SK-N-SH (cell line): ENCODE measurements around the gene ARRDC2.

Experiments used
- CTCF ChIP-seq: fragments of 200-600 bp; sonication (generic); IDR thresholded peaks from 2 replicates; pipeline ENCODE4 v1.6.1; 2017; ENCODE audit warnings: antibody characterized with exemption, mild to moderate bottlenecking, moderate library complexity
- POLR2AphosphoS5 ChIP-seq: IDR thresholded peaks from 2 replicates; pipeline ENCODE4 v1.6.1; 2012; ENCODE audit warnings: low read depth, low read length
- RAD21 ChIP-seq: IDR thresholded peaks from 2 replicates; pipeline ENCODE4 v1.6.1; 2012; ENCODE audit warnings: mild to moderate bottlenecking, low read length
- REST ChIP-seq: IDR thresholded peaks from 2 replicates; pipeline ENCODE4 v1.6.1; 2012; ENCODE audit warnings: mild to moderate bottlenecking, low read depth, low read length, moderate library complexity
- SIN3A ChIP-seq: IDR thresholded peaks from 2 replicates; pipeline ENCODE4 v1.6.1; 2012; ENCODE audit warnings: low read depth, mild to moderate bottlenecking, low read length, moderate library complexity, borderline replicate concordance
- SMC3 ChIP-seq: IDR thresholded peaks from 2 replicates; pipeline ENCODE4 v1.6.1; 2012; ENCODE audit warnings: low read depth, low read length, improper control_type of control experiment
- TF ChIP-seq, protein P1 (sequence below): IDR thresholded peaks from 2 replicates; pipeline ENCODE4 v1.4.0; 2012; ENCODE audit warnings: low read depth, borderline replicate concordance

DNA sequence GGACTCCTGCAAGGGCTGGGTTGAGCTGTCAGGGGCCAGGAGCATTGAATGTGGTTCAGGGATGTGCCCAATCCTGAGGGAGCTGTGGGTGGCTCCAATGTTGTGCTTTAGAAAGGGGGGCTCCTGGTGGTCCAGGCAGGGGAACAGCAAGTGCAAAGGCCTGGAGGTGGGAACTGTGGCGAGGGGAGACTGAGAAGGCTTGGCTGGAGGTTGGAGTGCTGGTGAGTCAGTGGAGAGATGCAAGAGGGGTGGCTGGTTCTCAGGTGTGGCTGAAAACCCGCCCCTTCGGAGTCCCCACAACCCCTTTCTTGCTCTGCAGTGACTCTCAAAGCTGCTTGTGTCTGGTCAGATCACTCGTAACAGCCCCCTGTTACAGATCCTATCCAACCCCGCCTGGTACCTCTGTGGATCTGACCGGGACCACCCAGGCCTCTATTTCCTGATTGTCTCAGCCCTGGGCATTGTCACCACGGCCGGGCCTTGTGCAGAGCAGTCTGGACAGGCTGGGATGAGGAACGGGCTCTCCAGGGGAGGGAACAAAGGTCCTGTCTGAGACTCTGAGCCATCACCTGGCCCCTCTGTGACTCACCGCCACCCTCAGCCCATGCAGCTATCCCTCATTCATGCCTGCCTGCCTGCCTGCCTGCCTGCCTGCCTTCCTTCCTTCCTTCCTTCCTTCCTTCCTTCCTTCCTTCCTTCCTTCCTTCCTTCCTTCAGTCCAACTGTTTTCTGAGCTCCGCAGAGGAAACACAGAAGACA, 42.4 kb upstream of the ARRDC2 start:
- TF ChIP-seq, protein P1, sequence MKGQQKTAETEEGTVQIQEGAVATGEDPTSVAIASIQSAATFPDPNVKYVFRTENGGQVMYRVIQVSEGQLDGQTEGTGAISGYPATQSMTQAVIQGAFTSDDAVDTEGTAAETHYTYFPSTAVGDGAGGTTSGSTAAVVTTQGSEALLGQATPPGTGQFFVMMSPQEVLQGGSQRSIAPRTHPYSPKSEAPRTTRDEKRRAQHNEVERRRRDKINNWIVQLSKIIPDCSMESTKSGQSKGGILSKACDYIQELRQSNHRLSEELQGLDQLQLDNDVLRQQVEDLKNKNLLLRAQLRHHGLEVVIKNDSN: no peak
- TF ChIP-seq CTCF: no peak
- no peak for TF ChIP-seq SIN3A
- no peak for TF ChIP-seq REST
- TF ChIP-seq SMC3: no peak
- TF ChIP-seq POLR2AphosphoS5: no peak
- TF ChIP-seq RAD21: no peak
